AG10803 (cell line): ENCODE results near the gene CD1D.

ENCODE experiments used
- DNase-seq: peaks from one replicate; pipeline ENCODE4 v3.0.0; 2010; ENCODE audit warnings: low read depth
- H3K4me3 ChIP-seq: 2 replicates; pipeline ENCODE4 v1.5.1; 2011; ENCODE audit warnings: mild to moderate bottlenecking, low read length, control low read depth
- TF ChIP-seq, protein P1 (sequence below): conservative IDR thresholded peaks from 2 replicates; pipeline ENCODE4 v1.5.1; 2011; ENCODE audit warnings: mild to moderate bottlenecking, low read length, control low read depth, inconsistent platforms

CD1D gene

GRCh38 chr1:158188611-158189010, 7.9 kb downstream of the CD1D start:
- no peak overlapping the region for H3K4me3 ChIP-seq
- no peak for DNase-seq
- TF ChIP-seq, protein P1, sequence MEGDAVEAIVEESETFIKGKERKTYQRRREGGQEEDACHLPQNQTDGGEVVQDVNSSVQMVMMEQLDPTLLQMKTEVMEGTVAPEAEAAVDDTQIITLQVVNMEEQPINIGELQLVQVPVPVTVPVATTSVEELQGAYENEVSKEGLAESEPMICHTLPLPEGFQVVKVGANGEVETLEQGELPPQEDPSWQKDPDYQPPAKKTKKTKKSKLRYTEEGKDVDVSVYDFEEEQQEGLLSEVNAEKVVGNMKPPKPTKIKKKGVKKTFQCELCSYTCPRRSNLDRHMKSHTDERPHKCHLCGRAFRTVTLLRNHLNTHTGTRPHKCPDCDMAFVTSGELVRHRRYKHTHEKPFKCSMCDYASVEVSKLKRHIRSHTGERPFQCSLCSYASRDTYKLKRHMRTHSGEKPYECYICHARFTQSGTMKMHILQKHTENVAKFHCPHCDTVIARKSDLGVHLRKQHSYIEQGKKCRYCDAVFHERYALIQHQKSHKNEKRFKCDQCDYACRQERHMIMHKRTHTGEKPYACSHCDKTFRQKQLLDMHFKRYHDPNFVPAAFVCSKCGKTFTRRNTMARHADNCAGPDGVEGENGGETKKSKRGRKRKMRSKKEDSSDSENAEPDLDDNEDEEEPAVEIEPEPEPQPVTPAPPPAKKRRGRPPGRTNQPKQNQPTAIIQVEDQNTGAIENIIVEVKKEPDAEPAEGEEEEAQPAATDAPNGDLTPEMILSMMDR, result no peak

- TF ChIP-seq, protein P1, result no peak
- no peak for DNase-seq
- H3K4me3 ChIP-seq, result no peak overlapping the region
These were observed 8.9 kb downstream of the CD1D start for GRCh38 chr1:158189624-158190023.

DNA sequence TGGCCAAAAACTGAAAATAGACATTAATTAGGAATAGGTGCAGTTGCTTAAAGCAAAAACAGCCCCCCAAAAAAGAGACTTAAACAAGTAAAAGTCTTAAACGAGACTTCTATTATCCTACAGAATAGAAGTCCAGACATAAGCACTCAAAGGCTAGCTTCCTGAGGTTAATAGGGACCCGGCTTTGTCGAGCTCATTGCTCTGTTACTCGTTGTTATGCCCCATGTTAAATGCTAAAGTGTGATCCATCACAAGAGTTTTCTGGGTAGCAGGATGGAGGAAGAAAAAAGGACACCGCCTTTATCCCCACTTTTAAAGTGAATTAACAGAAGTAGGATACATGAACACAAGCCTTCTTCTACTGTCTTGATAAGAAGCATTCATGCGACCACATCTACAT, 10.6 kb downstream of the CD1D start:
- no peak for DNase-seq
- H3K4me3 ChIP-seq, result no peak overlapping the region
- TF ChIP-seq, protein P1, result no peak

DNA sequence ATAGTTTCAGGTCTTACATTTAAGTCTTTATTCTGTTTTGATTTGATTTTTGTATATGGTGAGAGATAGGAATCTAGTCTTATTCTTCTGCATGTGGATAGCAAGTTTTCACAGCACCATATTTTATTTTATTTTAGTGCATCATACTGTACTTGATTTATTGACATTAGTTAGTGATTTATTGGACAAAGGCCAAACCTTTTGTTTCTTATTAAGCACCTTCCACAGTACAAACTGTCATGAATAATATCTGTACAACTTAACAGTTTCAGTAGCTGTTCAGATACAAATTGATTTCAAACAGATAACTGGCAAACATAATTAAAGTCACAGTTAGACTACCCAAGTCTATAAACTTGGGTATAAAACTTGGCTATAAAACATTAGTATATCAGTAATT, 15.8 kb downstream of the CD1D start:
- DNase-seq, result no peak
- no peak overlapping the region for H3K4me3 ChIP-seq
- TF ChIP-seq, protein P1, result no peak

GRCh38 chr1:158199849-158200248, 19.2 kb downstream of the CD1D start:
- TF ChIP-seq, protein P1, result no peak
- H3K4me3 ChIP-seq, result no peak overlapping the region
- no peak for DNase-seq

- DNase-seq, result no peak
These were observed 19.8 kb downstream of the CD1D start for GRCh38 chr1:158200527-158200926.

DNA sequence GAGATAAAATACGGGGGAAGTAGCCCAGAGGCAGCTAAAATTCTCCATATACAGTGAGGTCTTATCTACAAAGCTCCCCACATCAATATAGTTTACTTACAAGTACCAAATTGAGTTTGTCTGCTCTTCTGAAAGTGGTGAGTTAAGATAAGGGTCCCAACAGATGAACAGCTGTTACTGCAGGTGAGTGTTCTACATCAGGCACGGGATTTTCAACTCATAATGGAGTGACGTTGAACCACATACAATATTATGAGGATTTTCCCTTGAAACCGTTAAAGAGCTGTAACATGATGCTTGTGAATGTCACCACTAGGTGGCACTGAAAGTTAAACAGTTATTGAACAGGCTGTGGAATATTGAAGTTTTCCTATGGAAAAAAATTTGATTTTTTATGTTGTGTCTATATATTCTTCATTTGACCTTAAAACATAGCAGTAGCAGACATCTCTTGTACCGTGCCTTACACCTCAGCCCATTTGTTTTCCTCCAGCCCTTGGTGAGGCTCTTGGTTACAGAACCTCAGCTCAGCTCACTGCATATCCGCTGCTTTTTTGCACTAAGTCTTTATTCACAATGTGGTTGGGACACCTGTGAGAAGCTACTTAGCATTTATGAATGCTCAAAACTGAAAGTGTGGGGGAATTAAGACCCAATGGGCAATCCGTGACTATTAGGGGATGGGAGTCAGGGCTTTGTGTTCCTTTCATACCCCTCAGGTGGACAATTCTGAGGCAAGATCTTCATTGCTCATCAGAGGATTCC, 23.2 kb downstream of the CD1D start:
- TF ChIP-seq, protein P1, result peak; percentile 87
- no peak overlapping the region for H3K4me3 ChIP-seq
- peak; percentile 71 for DNase-seq

More at GRCh38 chr1:158200527-158200926, 19.8 kb downstream of the CD1D start:
- TF ChIP-seq, protein P1, result no peak
- no peak overlapping the region for H3K4me3 ChIP-seq
